ENCODE results near the gene LGALS8. TPM values are rescaled to one million over a fixed set of nuclear protein-coding genes. Genes with fewer than 3 reads are reported as not detected.

Gene LGALS8
- total RNA-seq, 1 donor from 2014 or later = 45.8 TPM

GRCh38 chr1:236556606-236557005 is 32.8 kb downstream of the LGALS8 start:
- TF ChIP-seq CTCF (IDR thresholded peaks at IDR 0.05) = no peak
- intact Hi-C loops (cut with DNase I) = no loop called here

GRCh38 chr1:236558081-236558480 is 34.3 kb downstream of the LGALS8 start:
- no peak for TF ChIP-seq CTCF (IDR thresholded peaks at IDR 0.05)
- H3K4me3 ChIP-seq = no peak overlapping the region

More at GRCh38 chr1:236556606-236557005, 32.8 kb downstream of the LGALS8 start:
- no peaks in the 10 kb centered on the region for H3K27me3 ChIP-seq
- no peak for DNase-seq (ENCODE audit: low spot score in 2 of 2)
- H3K36me3 ChIP-seq = peaks cover 68 to 91% of the 10 kb centered on the region in 2 donors
- H3K9me3 ChIP-seq = no peaks in the 10 kb centered on the region
- no peak overlapping the region for H3K27ac ChIP-seq
- no peaks in the 10 kb centered on the region for H3K4me1 ChIP-seq
- H3K4me3 ChIP-seq = no peak overlapping the region

GRCh38 chr1:236558846-236559245 is 35.1 kb downstream of the LGALS8 start:
- no peaks in the 10 kb centered on the region for H3K27me3 ChIP-seq
- H3K36me3 ChIP-seq = peaks cover 58 to 79% of the 10 kb centered on the region in 2 donors
- no peak for DNase-seq (ENCODE audit: low spot score in 2 of 2)
- no peak for TF ChIP-seq CTCF (IDR thresholded peaks at IDR 0.05)
- intact Hi-C loops (cut with DNase I) = no loop called here
- H3K9me3 ChIP-seq = no peaks in the 10 kb centered on the region
- H3K27ac ChIP-seq = no peak overlapping the region
- H3K4me3 ChIP-seq = no peak overlapping the region
- no peaks in the 10 kb centered on the region for H3K4me1 ChIP-seq

More at GRCh38 chr1:236558081-236558480, 34.3 kb downstream of the LGALS8 start:
- H3K4me1 ChIP-seq = no peaks in the 10 kb centered on the region
- no peak overlapping the region for H3K27ac ChIP-seq
- peaks cover 62 to 79% of the 10 kb centered on the region in 2 donors for H3K36me3 ChIP-seq
- H3K27me3 ChIP-seq = no peaks in the 10 kb centered on the region
- intact Hi-C loops (cut with DNase I) = no loop called here
- no peaks in the 10 kb centered on the region for H3K9me3 ChIP-seq
- DNase-seq (ENCODE audit: low spot score in 2 of 2) = no peak

- TF ChIP-seq CTCF (IDR thresholded peaks at IDR 0.05) = no peak
- no peaks in the 10 kb centered on the region for H3K27me3 ChIP-seq
- intact Hi-C loops (cut with DNase I) = no loop called here
- H3K36me3 ChIP-seq = peaks cover 61 to 80% of the 10 kb centered on the region in 2 donors
- H3K27ac ChIP-seq = no peak overlapping the region
- H3K9me3 ChIP-seq = no peaks in the 10 kb centered on the region
- no peaks in the 10 kb centered on the region for H3K4me1 ChIP-seq
- no peak overlapping the region for H3K4me3 ChIP-seq
- no peak for DNase-seq (ENCODE audit: low spot score in 2 of 2)
These were observed 36.5 kb downstream of the LGALS8 start for GRCh38 chr1:236560213-236560771.

GRCh38 chr1:236561976-236562375 is 38.2 kb downstream of the LGALS8 start:
- H3K9me3 ChIP-seq = no peaks in the 10 kb centered on the region
- H3K4me3 ChIP-seq = no peak overlapping the region
- DNase-seq (ENCODE audit: low spot score in 2 of 2) = no peak
- H3K27me3 ChIP-seq = no peaks in the 10 kb centered on the region
- no peak overlapping the region for H3K27ac ChIP-seq
- intact Hi-C loops (cut with DNase I) = no loop called here
- H3K36me3 ChIP-seq = peaks cover 62 to 80% of the 10 kb centered on the region in 2 donors
- TF ChIP-seq CTCF (IDR thresholded peaks at IDR 0.05) = no peak
- H3K4me1 ChIP-seq = no peaks in the 10 kb centered on the region

GRCh38 chr1:236565530-236565929 is 41.7 kb downstream of the LGALS8 start:
- Histone ChIP-seq H3K9me3 (no peaks in the 10 kb centered on the region), H3K4me3 (no peak overlapping the region), H3K27ac (no peak overlapping the region), H3K36me3 (peaks cover 71 to 79% of the 10 kb centered on the region in 2 donors), H3K27me3 (no peaks in the 10 kb centered on the region), H3K4me1 (no peaks in the 10 kb centered on the region)
- TF ChIP-seq CTCF (IDR thresholded peaks at IDR 0.05) = no peak
- no peak for DNase-seq (ENCODE audit: low spot score in 2 of 2)
- intact Hi-C loops (cut with DNase I) = no loop called here
